DOHH2 (cell line): ENCODE measurements around the gene SETDB1.

ENCODE experiments used
- EZH2phosphoT487 ChIP-seq: fragments of 200-600 bp; sonication (generic); IDR thresholded peaks from 2 replicates; pipeline ENCODE4 v1.6.1; 2017; ENCODE audit warnings: borderline replicate concordance, mild to moderate bottlenecking, antibody characterized with exemption, low read length, moderate library complexity, mixed read lengths
- TF ChIP-seq, protein P1 (sequence below): fragments of 200-600 bp; sonication (generic); IDR thresholded peaks from one replicate; pipeline ENCODE4 v1.5.1; 2014; ENCODE audit warnings: antibody characterized with exemption, mild to moderate bottlenecking, low read depth, low read length; ENCODE audit not compliant: poor library complexity, severe bottlenecking

GRCh38 chr1:150963321-150964163, 37.4 kb downstream of the SETDB1 start:
- TF ChIP-seq, protein P1, sequence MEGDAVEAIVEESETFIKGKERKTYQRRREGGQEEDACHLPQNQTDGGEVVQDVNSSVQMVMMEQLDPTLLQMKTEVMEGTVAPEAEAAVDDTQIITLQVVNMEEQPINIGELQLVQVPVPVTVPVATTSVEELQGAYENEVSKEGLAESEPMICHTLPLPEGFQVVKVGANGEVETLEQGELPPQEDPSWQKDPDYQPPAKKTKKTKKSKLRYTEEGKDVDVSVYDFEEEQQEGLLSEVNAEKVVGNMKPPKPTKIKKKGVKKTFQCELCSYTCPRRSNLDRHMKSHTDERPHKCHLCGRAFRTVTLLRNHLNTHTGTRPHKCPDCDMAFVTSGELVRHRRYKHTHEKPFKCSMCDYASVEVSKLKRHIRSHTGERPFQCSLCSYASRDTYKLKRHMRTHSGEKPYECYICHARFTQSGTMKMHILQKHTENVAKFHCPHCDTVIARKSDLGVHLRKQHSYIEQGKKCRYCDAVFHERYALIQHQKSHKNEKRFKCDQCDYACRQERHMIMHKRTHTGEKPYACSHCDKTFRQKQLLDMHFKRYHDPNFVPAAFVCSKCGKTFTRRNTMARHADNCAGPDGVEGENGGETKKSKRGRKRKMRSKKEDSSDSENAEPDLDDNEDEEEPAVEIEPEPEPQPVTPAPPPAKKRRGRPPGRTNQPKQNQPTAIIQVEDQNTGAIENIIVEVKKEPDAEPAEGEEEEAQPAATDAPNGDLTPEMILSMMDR, result no peak
- no peak for TF ChIP-seq EZH2phosphoT487
